A549 (cell line): ENCODE data around the gene RAB10.

Experiments used
- BHLHE40 ChIP-seq: IDR thresholded peaks from 2 replicates; pipeline ENCODE4 v1.6.1; 2012; ENCODE audit warnings: low read depth, low read length, inconsistent platforms
- CHD2 ChIP-seq: fragments of 150-350 bp; IDR thresholded peaks from 2 replicates; pipeline ENCODE4 v1.6.1; 2014; ENCODE audit warnings: low read length; ENCODE audit not compliant: partially characterized antibody
- CTCF ChIP-seq: fragments of >200 bp; sonication (Bioruptor Twin); formaldehyde crosslinking; IDR thresholded peaks from 3 replicates; pipeline ENCODE4 v1.5.1; 2016
- POLR2A ChIP-seq: IDR thresholded peaks from 2 replicates; pipeline ENCODE4 v1.6.1; 2012; ENCODE audit warnings: mild to moderate bottlenecking, low read length
- SMC3 ChIP-seq: fragments of >200 bp; sonication (Bioruptor Twin); formaldehyde crosslinking; IDR thresholded peaks from 3 replicates; pipeline ENCODE4 v1.6.1; 2018; ENCODE audit warnings: inconsistent platforms

DNA sequence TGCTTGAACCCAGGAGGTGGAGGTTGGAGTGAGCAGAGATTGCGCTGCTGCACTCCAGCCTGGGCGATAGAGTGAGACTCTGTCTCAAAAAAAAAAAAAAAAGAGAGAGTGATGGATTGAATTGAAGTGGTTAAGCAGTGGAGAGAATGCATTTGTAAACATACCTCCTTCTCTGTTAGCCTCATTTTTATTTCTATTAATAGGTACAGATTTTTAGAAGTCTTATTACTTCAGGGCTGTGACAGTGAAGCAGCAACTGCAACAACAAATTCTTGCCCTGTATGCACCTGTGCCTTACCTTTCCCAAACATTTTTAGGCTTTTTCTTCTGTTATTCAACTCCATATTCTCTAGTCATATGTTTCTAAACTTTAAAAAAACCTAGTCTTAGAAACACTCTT is 55.5 kb downstream of the RAB10 start:
- TF ChIP-seq CTCF, result no peak
- no peak for TF ChIP-seq POLR2A
- TF ChIP-seq SMC3, result no peak
- TF ChIP-seq BHLHE40, result no peak
- TF ChIP-seq CHD2, result no peak
